ENCODE measurements around the gene LDLRAD4.
"Not testable (repeated sequence)": the region's sequence is repeated elsewhere in the genome, so short reads cannot be mapped to it uniquely, and the experiment has no call there.

The LDLRAD4 gene

GRCh38 chr18:13474336-13474735 is 255.8 kb downstream of the LDLRAD4 start:
- TF ChIP-seq CTCF (conservative IDR thresholded peaks at IDR 0.05; ENCODE audit: low read depth, low read length): no peak
- no peak for DNase-seq (ENCODE audit: low read depth)
- no peak overlapping the region for H3K4me3 ChIP-seq (ENCODE audit: low read depth, low read length)

- no peak for TF ChIP-seq CTCF (conservative IDR thresholded peaks at IDR 0.05; ENCODE audit: low read depth, low read length)
- no peak overlapping the region for H3K4me3 ChIP-seq (ENCODE audit: low read depth, low read length)
- no peak for DNase-seq (ENCODE audit: low read depth)
Observed at GRCh38 chr18:13474907-13475545, 256.5 kb downstream of the LDLRAD4 start.

GRCh38 chr18:13476312-13476711 is 257.8 kb downstream of the LDLRAD4 start:
- DNase-seq (ENCODE audit: low read depth); H3K4me3 ChIP-seq (ENCODE audit: low read depth, low read length): not testable (repeated sequence)

GRCh38 chr18:13477147-13477683 is 258.7 kb downstream of the LDLRAD4 start:
- no peak for DNase-seq (ENCODE audit: low read depth)
- TF ChIP-seq CTCF (conservative IDR thresholded peaks at IDR 0.05; ENCODE audit: low read depth, low read length): no peak

GRCh38 chr18:13480571-13481255 is 262.2 kb downstream of the LDLRAD4 start:
- no peak for TF ChIP-seq CTCF (conservative IDR thresholded peaks at IDR 0.05; ENCODE audit: low read depth, low read length)
- no peak for DNase-seq (ENCODE audit: low read depth)
- H3K4me3 ChIP-seq (ENCODE audit: low read depth, low read length): no peak overlapping the region

More at GRCh38 chr18:13477147-13477683, 258.7 kb downstream of the LDLRAD4 start:
- no peak overlapping the region for H3K4me3 ChIP-seq (ENCODE audit: low read depth, low read length)

GRCh38 chr18:13481331-13481730 is 262.8 kb downstream of the LDLRAD4 start:
- H3K4me3 ChIP-seq (ENCODE audit: low read depth, low read length): no peak overlapping the region
- no peak for TF ChIP-seq CTCF (conservative IDR thresholded peaks at IDR 0.05; ENCODE audit: low read depth, low read length)
- DNase-seq (ENCODE audit: low read depth): no peak

- TF ChIP-seq CTCF (conservative IDR thresholded peaks at IDR 0.05; ENCODE audit: low read depth, low read length): no peak
- DNase-seq (ENCODE audit: low read depth): no peak
- no peak overlapping the region for H3K4me3 ChIP-seq (ENCODE audit: low read depth, low read length)
Observed at GRCh38 chr18:13481820-13482617, 263.5 kb downstream of the LDLRAD4 start.
